ENCODE results near the gene MPP2.

Gene MPP2

DNA sequence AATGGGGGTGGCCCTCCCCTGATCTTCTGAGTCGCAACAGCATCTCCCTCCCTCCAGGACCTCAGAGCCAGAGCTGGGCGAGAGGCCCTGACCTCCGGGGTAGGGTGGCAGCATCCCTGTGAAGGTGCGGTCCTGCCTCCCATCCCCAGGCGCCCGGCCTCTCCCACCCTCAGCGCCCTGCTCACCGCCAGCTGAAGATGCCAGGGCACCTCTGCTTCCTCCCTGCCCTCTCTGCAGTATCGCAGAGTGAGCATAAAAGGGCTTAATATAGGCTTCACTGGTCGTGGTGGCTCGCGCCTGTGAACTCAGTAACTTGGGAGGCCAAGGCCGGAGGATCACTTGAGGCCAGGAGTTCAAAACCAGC is 10.7 kb upstream of the MPP2 start:
- Histone ChIP-seq H3K79me2 (ENCODE audit: insufficient read depth, low read length) (no peaks in the 10 kb centered on the region), H4K20me1 (ENCODE audit: low read depth, low read length) (no peaks in the 10 kb centered on the region), H3K9ac (ENCODE audit: low read length) (no peak overlapping the region), H3K9me2 (replicated peaks; ENCODE audit: insufficient read depth, low read length) (no peaks in the 10 kb centered on the region), H3K27ac (ENCODE audit: low read depth, low read length) (no peak overlapping the region), H3F3A (ENCODE audit: insufficient read depth) (no peaks in the 10 kb centered on the region), H3K4me2 (ENCODE audit: low read depth, low read length, poor library complexity, severe bottlenecking) (no peak overlapping the region), H3K27me3 (ENCODE audit: low read length) (no peaks in the 10 kb centered on the region), H3K36me3 (ENCODE audit: low read length) (no peaks in the 10 kb centered on the region), H3K9me3 (ENCODE audit: insufficient read depth, low read length) (no peaks in the 10 kb centered on the region), H2AFZ (ENCODE audit: low read depth, low read length, severe bottlenecking) (no peak overlapping the region), H3K4me3 (ENCODE audit: insufficient read depth, low read length, poor library complexity, severe bottlenecking) (no peak overlapping the region)
- no peak for TF ChIP-seq EZH2phosphoT487 (conservative IDR thresholded peaks at IDR 0.05; ENCODE audit: low read length)
- TF ChIP-seq, protein P1, sequence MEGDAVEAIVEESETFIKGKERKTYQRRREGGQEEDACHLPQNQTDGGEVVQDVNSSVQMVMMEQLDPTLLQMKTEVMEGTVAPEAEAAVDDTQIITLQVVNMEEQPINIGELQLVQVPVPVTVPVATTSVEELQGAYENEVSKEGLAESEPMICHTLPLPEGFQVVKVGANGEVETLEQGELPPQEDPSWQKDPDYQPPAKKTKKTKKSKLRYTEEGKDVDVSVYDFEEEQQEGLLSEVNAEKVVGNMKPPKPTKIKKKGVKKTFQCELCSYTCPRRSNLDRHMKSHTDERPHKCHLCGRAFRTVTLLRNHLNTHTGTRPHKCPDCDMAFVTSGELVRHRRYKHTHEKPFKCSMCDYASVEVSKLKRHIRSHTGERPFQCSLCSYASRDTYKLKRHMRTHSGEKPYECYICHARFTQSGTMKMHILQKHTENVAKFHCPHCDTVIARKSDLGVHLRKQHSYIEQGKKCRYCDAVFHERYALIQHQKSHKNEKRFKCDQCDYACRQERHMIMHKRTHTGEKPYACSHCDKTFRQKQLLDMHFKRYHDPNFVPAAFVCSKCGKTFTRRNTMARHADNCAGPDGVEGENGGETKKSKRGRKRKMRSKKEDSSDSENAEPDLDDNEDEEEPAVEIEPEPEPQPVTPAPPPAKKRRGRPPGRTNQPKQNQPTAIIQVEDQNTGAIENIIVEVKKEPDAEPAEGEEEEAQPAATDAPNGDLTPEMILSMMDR (IDR thresholded peaks at IDR 0.05; ENCODE audit: insufficient read depth, low read length, poor library complexity, severe bottlenecking) = no peak

DNA sequence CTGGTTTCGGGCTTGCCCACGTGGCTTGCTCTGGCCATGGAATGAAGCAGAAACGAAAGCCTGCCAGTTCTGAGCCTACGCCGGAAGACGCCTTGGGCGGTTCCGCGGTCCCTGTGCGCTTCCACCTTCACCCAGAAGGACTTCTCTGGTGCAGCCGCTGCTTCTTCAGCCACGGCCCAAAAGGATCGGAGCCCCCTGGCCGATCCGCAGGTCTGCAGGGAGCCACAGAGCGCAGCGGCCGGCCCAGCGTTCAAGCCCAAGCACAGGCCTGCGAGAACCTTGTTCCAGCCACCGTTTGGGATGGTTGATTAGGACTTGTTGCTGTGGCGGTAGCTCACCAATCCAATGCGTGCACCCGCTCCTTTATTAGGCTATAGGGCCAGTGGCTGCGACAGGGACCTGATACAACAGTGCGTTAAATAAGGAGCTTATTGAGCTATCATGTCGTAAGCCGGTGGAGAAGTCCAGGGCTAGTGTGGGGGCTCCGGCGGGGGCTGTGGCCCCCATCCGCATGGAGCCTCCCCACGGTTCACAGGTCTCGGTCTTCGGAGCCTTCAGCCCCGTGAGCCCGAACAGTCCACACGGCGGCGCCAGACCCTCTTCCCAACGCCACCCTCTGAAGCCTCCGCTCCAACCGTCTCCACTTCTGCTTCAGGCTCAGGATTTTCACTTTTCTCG is 10.2 kb upstream of the MPP2 start:
- TF ChIP-seq EZH2phosphoT487 (conservative IDR thresholded peaks at IDR 0.05; ENCODE audit: low read length) = no peak
- TF ChIP-seq, protein P1 (IDR thresholded peaks at IDR 0.05; ENCODE audit: insufficient read depth, low read length, poor library complexity, severe bottlenecking) = no peak
- Histone ChIP-seq H3K27me3 (ENCODE audit: low read length) (no peaks in the 10 kb centered on the region), H3K36me3 (ENCODE audit: low read length) (no peaks in the 10 kb centered on the region), H3K9ac (ENCODE audit: low read length) (no peak overlapping the region), H3K27ac (ENCODE audit: low read depth, low read length) (no peak overlapping the region), H2AFZ (ENCODE audit: low read depth, low read length, severe bottlenecking) (no peak overlapping the region), H3K9me2 (replicated peaks; ENCODE audit: insufficient read depth, low read length) (no peaks in the 10 kb centered on the region), H3K4me3 (ENCODE audit: insufficient read depth, low read length, poor library complexity, severe bottlenecking) (no peak overlapping the region), H3K79me2 (ENCODE audit: insufficient read depth, low read length) (no peaks in the 10 kb centered on the region), H3K9me3 (ENCODE audit: insufficient read depth, low read length) (no peaks in the 10 kb centered on the region), H4K20me1 (ENCODE audit: low read depth, low read length) (no peaks in the 10 kb centered on the region), H3F3A (ENCODE audit: insufficient read depth) (no peaks in the 10 kb centered on the region), H3K4me2 (ENCODE audit: low read depth, low read length, poor library complexity, severe bottlenecking) (no peak overlapping the region)

DNA sequence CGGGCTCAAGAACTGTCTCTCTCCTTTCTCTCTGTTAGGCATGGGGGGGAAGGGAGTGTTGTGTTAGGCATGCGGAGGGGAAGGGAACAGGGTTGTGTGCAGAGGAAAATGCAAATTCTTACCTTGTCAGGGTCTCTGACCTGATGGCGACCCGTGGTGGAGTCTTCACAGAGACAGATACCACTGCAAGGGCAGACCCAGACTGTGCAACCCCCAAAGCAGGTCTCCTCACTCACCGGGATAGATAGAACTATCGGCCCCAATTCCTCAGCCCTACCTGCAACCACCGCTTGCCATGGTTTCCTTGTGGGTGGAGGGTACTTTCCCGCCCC is 9.6 kb upstream of the MPP2 start:
- Histone ChIP-seq H3K9me2 (replicated peaks; ENCODE audit: insufficient read depth, low read length) (no peaks in the 10 kb centered on the region), H3K27me3 (ENCODE audit: low read length) (no peaks in the 10 kb centered on the region), H3K79me2 (ENCODE audit: insufficient read depth, low read length) (no peaks in the 10 kb centered on the region), H4K20me1 (ENCODE audit: low read depth, low read length) (no peaks in the 10 kb centered on the region), H3K4me3 (ENCODE audit: insufficient read depth, low read length, poor library complexity, severe bottlenecking) (no peak overlapping the region), H3K4me2 (ENCODE audit: low read depth, low read length, poor library complexity, severe bottlenecking) (no peak overlapping the region), H3K9me3 (ENCODE audit: insufficient read depth, low read length) (no peaks in the 10 kb centered on the region), H2AFZ (ENCODE audit: low read depth, low read length, severe bottlenecking) (no peak overlapping the region), H3K36me3 (ENCODE audit: low read length) (no peaks in the 10 kb centered on the region), H3K27ac (ENCODE audit: low read depth, low read length) (no peak overlapping the region), H3K9ac (ENCODE audit: low read length) (no peak overlapping the region), H3F3A (ENCODE audit: insufficient read depth) (no peaks in the 10 kb centered on the region)
- TF ChIP-seq, protein P1 (IDR thresholded peaks at IDR 0.05; ENCODE audit: insufficient read depth, low read length, poor library complexity, severe bottlenecking) = no peak
- no peak for TF ChIP-seq EZH2phosphoT487 (conservative IDR thresholded peaks at IDR 0.05; ENCODE audit: low read length)
